ENCODE results near the gene BYSL. TPM values are rescaled to one million over a fixed set of nuclear protein-coding genes. Genes with fewer than 3 reads are reported as not detected.

Gene BYSL
- total and polyA plus RNA-seq, 9 of the 15 experiments (the other 6 are each of a cell fraction or from before 2014, with no cell fraction given) = 22.2 to 92.3 (median 53.4) TPM

GRCh38 chr6:41942067-41942851 lies 21.0 kb downstream of the BYSL start (continued):
- TF ChIP-seq, protein P1, sequence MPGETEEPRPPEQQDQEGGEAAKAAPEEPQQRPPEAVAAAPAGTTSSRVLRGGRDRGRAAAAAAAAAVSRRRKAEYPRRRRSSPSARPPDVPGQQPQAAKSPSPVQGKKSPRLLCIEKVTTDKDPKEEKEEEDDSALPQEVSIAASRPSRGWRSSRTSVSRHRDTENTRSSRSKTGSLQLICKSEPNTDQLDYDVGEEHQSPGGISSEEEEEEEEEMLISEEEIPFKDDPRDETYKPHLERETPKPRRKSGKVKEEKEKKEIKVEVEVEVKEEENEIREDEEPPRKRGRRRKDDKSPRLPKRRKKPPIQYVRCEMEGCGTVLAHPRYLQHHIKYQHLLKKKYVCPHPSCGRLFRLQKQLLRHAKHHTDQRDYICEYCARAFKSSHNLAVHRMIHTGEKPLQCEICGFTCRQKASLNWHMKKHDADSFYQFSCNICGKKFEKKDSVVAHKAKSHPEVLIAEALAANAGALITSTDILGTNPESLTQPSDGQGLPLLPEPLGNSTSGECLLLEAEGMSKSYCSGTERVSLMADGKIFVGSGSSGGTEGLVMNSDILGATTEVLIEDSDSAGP (CRISPR knock-in tag; IDR thresholded peaks at IDR 0.05) = no peak
- TF ChIP-seq ELF4 (CRISPR knock-in tag; IDR thresholded peaks at IDR 0.05) (peak; percentile 52; the same call in 1 of the 2 replicates), FOXA3 (CRISPR knock-in tag; conservative IDR thresholded peaks at IDR 0.05 in 1 of 2, IDR thresholded peaks at IDR 0.05 in 1 of 2) (peak in 1 of 2 experiments; percentile 25; a peak in 1 of 4 replicates), ZNF764 (CRISPR knock-in tag; IDR thresholded peaks at IDR 0.05; ENCODE audit: low read depth) (no peak), TAF15 (IDR thresholded peaks at IDR 0.05; ENCODE audit: low read depth, low read length) (no peak), MEF2A (IDR thresholded peaks at IDR 0.05; ENCODE audit: control insufficient read depth, low read depth, low read length) (no peak), ID3 (CRISPR knock-in tag; IDR thresholded peaks at IDR 0.05) (no peak), ID3 (tag; IDR thresholded peaks at IDR 0.05) (peak; percentile 58; the same call in 1 of the 2 replicates), NCOA1 (IDR thresholded peaks at IDR 0.05; ENCODE audit: low read depth) (no peak)
